Caco-2 (cell line): ENCODE data around the gene OMP. TPM values are rescaled to one million over a fixed set of nuclear protein-coding genes. Genes with fewer than 3 reads are reported as not detected.

ENCODE experiments used
- BruUV-seq: library from RNA; stranded (reverse); fragments of 400-500 nt; replicated peaks from 2 replicates; lab custom pipeline; 2021; lab: Mats Ljungman, UMichigan
- CTCF ChIA-PET: fragments of 300-600 bp; sonication (Branson Sonifier 250); formaldehyde crosslinking; loops from one replicate; lab custom pipeline; 2022; ENCODE audit warnings: antibody characterized with exemption; lab: Charles Lee
- POLR2A ChIA-PET: fragments of 300-600 bp; sonication (Branson Sonifier 250); formaldehyde crosslinking; loops from one replicate; lab custom pipeline; 2022; ENCODE audit warnings: antibody characterized with exemption; lab: Charles Lee
- DNase-seq, 2 experiments: peaks; one replicate each; pipeline versions ENCODE4 v3.0.0 to v3.0.0-alpha.2; 2020 to 2022
- H3K27me3 ChIP-seq: replicated peaks from 2 replicates; pipeline ENCODE4 v1.6.0; 2011; ENCODE audit warnings: low read length; ENCODE audit not compliant: control insufficient read depth, insufficient read depth
- H3K36me3 ChIP-seq: 2 replicates; pipeline ENCODE4 v1.5.1; 2011; ENCODE audit warnings: low read length; ENCODE audit not compliant: control insufficient read depth, insufficient read depth
- H3K4me1 ChIP-seq: fragments of 250-450 bp; sonication (Bioruptor Pico); 2 replicates; pipeline ENCODE4 v1.5.1; 2020; ENCODE audit warnings: mild to moderate bottlenecking
- H3K4me3 ChIP-seq: 2 replicates; pipeline ENCODE4 v1.5.1; 2011; ENCODE audit warnings: low read depth, mild to moderate bottlenecking, control low read depth, low read length
- H3K9me3 ChIP-seq: fragments of 250-450 bp; sonication (Bioruptor Pico); 2 replicates; pipeline ENCODE4 v1.5.1; 2020; ENCODE audit warnings: mild to moderate bottlenecking, moderate library complexity
- H3K27ac Mint-ChIP-seq: one replicate; pipeline ENCODE4 v1.8.0; 2022; ENCODE audit warnings: mixed read lengths; ENCODE audit not compliant: unreplicated experiment
- H3K27me3 Mint-ChIP-seq: one replicate; pipeline ENCODE4 v1.8.0; 2022; ENCODE audit warnings: mixed read lengths; ENCODE audit not compliant: insufficient read depth, unreplicated experiment
- H3K36me3 Mint-ChIP-seq: one replicate; pipeline ENCODE4 v1.8.0; 2022; ENCODE audit warnings: mild to moderate bottlenecking, mixed read lengths; ENCODE audit not compliant: insufficient read depth, unreplicated experiment
- H3K4me1 Mint-ChIP-seq: one replicate; pipeline ENCODE4 v1.8.0; 2022; ENCODE audit warnings: low read depth, mixed read lengths; ENCODE audit not compliant: unreplicated experiment
- H3K4me3 Mint-ChIP-seq: one replicate; pipeline ENCODE4 v1.8.0; 2022; ENCODE audit warnings: mild to moderate bottlenecking, moderate library complexity, mixed read lengths; ENCODE audit not compliant: unreplicated experiment
- H3K9me3 Mint-ChIP-seq: one replicate; pipeline ENCODE4 v1.8.0; 2022; ENCODE audit warnings: mixed read lengths; ENCODE audit not compliant: unreplicated experiment
- CTCF ChIP-seq, 2 experiments: fragments of 200-600 bp in 1 of 2; IDR thresholded peaks; 1 replicate in 1 of 2; 2 replicates in 1 of 2; pipeline versions ENCODE4 v1.5.1 to v1.8.0; 2011 to 2022; ENCODE audit warnings: antibody characterized with exemption in 1 of 2, control low read depth in 1 of 2, inconsistent platforms in 1 of 2, low read depth in 1 of 2, low read length in 1 of 2, mild to moderate bottlenecking in 1 of 2, moderate library complexity in 1 of 2; ENCODE audit not compliant: insufficient read depth in 1 of 2, severe bottlenecking in 1 of 2, unreplicated experiment in 1 of 2
- intact Hi-C: fragments of 100-400 bp; cut with micrococcal nuclease; formaldehyde crosslinking; loops from one replicate; pipeline ENCODE4 v1.10.0; 2022; ENCODE audit not compliant: unreplicated experiment
- total RNA-seq: library from RNA; stranded (reverse); gene quantifications from 2 replicates; pipeline ENCODE4 v1.2.3, GENCODE V29; 2022

OMP gene
- total RNA-seq, 1 experiment from 2014 or later: 0.70 TPM

DNA sequence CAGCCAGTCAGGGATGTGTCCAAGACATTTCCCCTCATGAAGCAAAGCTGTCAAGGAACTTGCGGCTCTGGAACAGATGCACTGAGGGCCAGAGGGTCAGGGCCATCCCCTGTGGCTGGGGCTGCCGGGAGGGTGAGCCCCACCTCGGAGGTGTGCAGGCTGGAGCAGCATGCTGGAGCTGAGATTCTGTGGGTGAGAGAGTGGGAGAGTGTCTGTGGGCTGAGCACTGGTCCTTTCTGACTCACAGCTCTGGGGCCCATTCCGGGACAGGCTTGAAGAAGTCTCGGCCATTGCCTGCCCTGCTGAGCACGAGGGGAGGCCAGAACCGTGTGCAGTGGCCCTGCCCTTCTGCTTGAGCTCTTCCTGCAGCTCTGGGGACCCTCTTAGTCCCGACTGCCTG lies 2.1 kb downstream of the OMP start:
- no peaks in the 10 kb centered on the region for H3K27me3 Mint-ChIP-seq
- CTCF ChIA-PET: interaction anchor here (1.7 to 1.9 kb wide), 2 partner anchors 13 to 23 kb away, joined by 4 to 13 read pairs; partner anchors contain the start of gene MYO7A
- BruUV-seq: no TSS peak
- peaks cover 7% of the 10 kb centered on the region for H3K4me1 Mint-ChIP-seq
- Histone ChIP-seq H3K27me3 (no peaks in the 10 kb centered on the region), H3K36me3 (no peaks in the 10 kb centered on the region), H3K4me3 (no peak overlapping the region), H3K9me3 (no peaks in the 10 kb centered on the region), H3K4me1 (no peaks in the 10 kb centered on the region)
- TF ChIP-seq CTCF (IDR thresholded peaks at IDR 0.05; ENCODE audit: insufficient read depth in 1 of 2, low read depth in 1 of 2, low read length in 1 of 2, severe bottlenecking in 1 of 2, unreplicated experiment in 1 of 2): no peak
- no peak overlapping the region for H3K4me3 Mint-ChIP-seq
- intact Hi-C loops: loop anchor here (1.0 kb wide), 1 partner anchor 13 kb away; no protein-coding TSS in a partner anchor
- H3K27ac Mint-ChIP-seq: no peak overlapping the region
- POLR2A ChIA-PET: no interaction called here
- no peaks in the 10 kb centered on the region for H3K9me3 Mint-ChIP-seq
- no peak for DNase-seq
- H3K36me3 Mint-ChIP-seq: no peaks in the 10 kb centered on the region

GRCh38 chr11:77106321-77106720 lies 3.7 kb downstream of the OMP start:
- Mint-ChIP-seq H3K4me3 (no peak overlapping the region), H3K27me3 (no peaks in the 10 kb centered on the region), H3K27ac (no peak overlapping the region), H3K36me3 (no peaks in the 10 kb centered on the region), H3K4me1 (peaks cover 7% of the 10 kb centered on the region), H3K9me3 (no peaks in the 10 kb centered on the region)
- H3K9me3 ChIP-seq: no peaks in the 10 kb centered on the region
- BruUV-seq: no TSS peak
- DNase-seq: no peak
- H3K4me1 ChIP-seq: no peaks in the 10 kb centered on the region
- H3K27me3 ChIP-seq: no peaks in the 10 kb centered on the region
- POLR2A ChIA-PET: no interaction called here
- CTCF ChIA-PET: interaction anchor here (0.6 to 2.4 kb wide), 5 partner anchors 15 to 127 kb away, joined by 3 to 12 read pairs (median 4); partner anchors contain the start of gene MYO7A
- no peak for TF ChIP-seq CTCF (IDR thresholded peaks at IDR 0.05; ENCODE audit: insufficient read depth in 1 of 2, low read depth in 1 of 2, low read length in 1 of 2, severe bottlenecking in 1 of 2, unreplicated experiment in 1 of 2)
- H3K4me3 ChIP-seq: no peak overlapping the region
- intact Hi-C loops: no loop called here
- H3K36me3 ChIP-seq: no peaks in the 10 kb centered on the region

DNA sequence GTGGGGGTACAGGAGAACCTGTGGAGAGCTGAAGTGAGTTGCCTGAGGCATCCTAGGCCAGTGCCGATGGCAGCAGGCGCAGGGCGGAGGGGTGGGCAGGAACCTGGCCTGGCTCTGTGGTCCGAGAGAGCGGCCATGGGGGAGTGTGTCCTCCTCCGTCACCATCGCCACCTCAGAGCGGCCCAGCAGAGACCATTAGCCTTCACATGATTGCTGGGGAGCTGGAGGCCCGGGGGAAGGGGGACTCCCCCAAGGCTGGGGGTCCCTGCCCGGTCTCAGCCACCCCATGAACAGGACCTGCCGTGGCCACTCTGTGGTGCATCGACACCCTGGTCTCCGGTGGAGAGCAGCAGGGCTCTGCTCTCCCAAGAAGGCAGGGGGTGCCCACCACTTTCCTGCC lies 4.1 kb downstream of the OMP start:
- CTCF ChIA-PET: interaction anchor here (1.2 to 2.4 kb wide), 3 partner anchors 15 to 59 kb away, joined by 4 to 12 read pairs (median 6); partner anchors contain the start of gene MYO7A
- H3K36me3 ChIP-seq: no peaks in the 10 kb centered on the region
- POLR2A ChIA-PET: no interaction called here

More for the DNA sequence above, 4.1 kb downstream of the OMP start:
- DNase-seq: no peak
- Mint-ChIP-seq H3K4me3 (no peak overlapping the region), H3K27me3 (no peaks in the 10 kb centered on the region), H3K36me3 (no peaks in the 10 kb centered on the region), H3K4me1 (peaks cover 7% of the 10 kb centered on the region), H3K27ac (no peak overlapping the region), H3K9me3 (no peaks in the 10 kb centered on the region)
- H3K9me3 ChIP-seq: no peaks in the 10 kb centered on the region
- no peak overlapping the region for H3K4me3 ChIP-seq
- no peak for TF ChIP-seq CTCF (IDR thresholded peaks at IDR 0.05; ENCODE audit: insufficient read depth in 1 of 2, low read depth in 1 of 2, low read length in 1 of 2, severe bottlenecking in 1 of 2, unreplicated experiment in 1 of 2)
- intact Hi-C loops: no loop called here
- no peaks in the 10 kb centered on the region for H3K27me3 ChIP-seq
- no peaks in the 10 kb centered on the region for H3K4me1 ChIP-seq
- no TSS peak for BruUV-seq
